ENCODE results near the gene ZNF32.

DNA sequence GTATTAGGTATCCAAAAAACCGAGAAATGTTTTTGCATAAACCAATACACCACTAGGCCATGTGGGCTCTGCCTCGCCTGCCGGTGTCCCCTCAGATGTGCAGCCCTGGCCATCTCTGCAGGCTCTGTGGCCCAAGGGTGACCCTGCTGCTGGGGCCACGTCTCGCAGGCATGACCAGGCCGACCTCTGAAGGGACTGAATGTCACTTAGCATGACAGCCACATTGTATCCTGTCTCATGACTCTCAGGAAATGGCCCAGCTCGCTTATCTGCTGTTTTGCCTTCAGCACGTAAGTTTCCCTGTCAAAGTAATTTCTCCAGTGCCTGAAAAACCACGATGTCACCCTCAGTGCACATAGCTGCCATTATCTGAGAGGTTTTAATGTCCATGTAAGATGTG lies 49.5 kb upstream of the ZNF32 start:
- TF ChIP-seq, protein P1, sequence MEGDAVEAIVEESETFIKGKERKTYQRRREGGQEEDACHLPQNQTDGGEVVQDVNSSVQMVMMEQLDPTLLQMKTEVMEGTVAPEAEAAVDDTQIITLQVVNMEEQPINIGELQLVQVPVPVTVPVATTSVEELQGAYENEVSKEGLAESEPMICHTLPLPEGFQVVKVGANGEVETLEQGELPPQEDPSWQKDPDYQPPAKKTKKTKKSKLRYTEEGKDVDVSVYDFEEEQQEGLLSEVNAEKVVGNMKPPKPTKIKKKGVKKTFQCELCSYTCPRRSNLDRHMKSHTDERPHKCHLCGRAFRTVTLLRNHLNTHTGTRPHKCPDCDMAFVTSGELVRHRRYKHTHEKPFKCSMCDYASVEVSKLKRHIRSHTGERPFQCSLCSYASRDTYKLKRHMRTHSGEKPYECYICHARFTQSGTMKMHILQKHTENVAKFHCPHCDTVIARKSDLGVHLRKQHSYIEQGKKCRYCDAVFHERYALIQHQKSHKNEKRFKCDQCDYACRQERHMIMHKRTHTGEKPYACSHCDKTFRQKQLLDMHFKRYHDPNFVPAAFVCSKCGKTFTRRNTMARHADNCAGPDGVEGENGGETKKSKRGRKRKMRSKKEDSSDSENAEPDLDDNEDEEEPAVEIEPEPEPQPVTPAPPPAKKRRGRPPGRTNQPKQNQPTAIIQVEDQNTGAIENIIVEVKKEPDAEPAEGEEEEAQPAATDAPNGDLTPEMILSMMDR (IDR thresholded peaks at IDR 0.05; ENCODE audit: insufficient read depth, low read depth, low read length), result no peak
- no peak for TF ChIP-seq EZH2 (IDR thresholded peaks at IDR 0.05; ENCODE audit: insufficient read depth, low read length)

Data from astrocyte (in vitro differentiated cells and primary cell).